Vagina (tissue), 2 donors: ENCODE data around the gene PTPRM.

Experiments
- POLR2A ChIP-seq, 2 donors: fragments of 450-650 bp; IDR thresholded peaks; one replicate each; pipeline ENCODE4 v1.6.1; 2017; ENCODE audit warnings: antibody characterized with exemption in 2 of 2, mild to moderate bottlenecking in 2 of 2, moderate library complexity in 2 of 2
- POLR2AphosphoS5 ChIP-seq, 2 donors: sonication (generic); formaldehyde crosslinking; IDR thresholded peaks; one replicate each; pipeline ENCODE4 v1.9.0; 2017; ENCODE audit warnings: antibody characterized with exemption in 2 of 2, mild to moderate bottlenecking in 2 of 2, low read depth in 1 of 2; ENCODE audit not compliant: insufficient read depth in 1 of 2

- TF ChIP-seq POLR2A (IDR thresholded peaks at IDR 0.05) (no peak), POLR2AphosphoS5 (IDR thresholded peaks at IDR 0.05; ENCODE audit: insufficient read depth in 1 of 2, low read depth in 1 of 2) (no peak)
These were observed 12.9 kb downstream of the PTPRM start for GRCh38 chr18:7579918-7580542.
